NCI-H1048 (cell line): Measurements from ENCODE around the gene ABCC5.
"Not testable (repeated sequence)": the region's sequence is repeated elsewhere in the genome, so short reads cannot be mapped to it uniquely, and the experiment has no call there.

Experiments used
- DNase-seq: peaks from one replicate; lab custom pipeline; 2025; lab: John Stamatoyannopoulos, UW

The ABCC5 gene

DNA sequence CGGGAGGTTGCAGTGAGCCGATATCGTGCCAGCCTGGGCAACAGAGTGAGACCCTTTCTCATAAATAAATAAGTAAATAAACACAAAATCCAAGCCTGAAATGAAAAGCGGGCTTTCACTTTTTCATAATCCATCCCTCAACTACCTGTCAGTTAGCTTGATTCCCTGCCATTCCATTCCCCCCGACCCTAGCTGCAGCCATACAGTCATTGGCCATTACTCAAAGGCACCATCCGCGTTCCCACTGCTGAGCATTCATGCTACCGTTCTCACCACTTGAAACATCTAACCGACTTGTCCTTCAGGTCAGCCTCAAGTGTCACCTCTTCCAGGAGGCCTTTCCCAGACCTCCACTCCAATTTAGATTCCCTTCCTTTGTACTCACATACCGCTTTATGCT, 131.9 kb downstream of the ABCC5 start:
- no peak for DNase-seq

GRCh38 chr3:183884427-183885296, 133.0 kb downstream of the ABCC5 start, which contains the start of gene PARL:
Gene PARL, minus strand, starts transcription at chr3:183884880. Its CDS starts 34 bp downstream, at chr3:183884846.
- DNase-seq, result peak; percentile 86

GRCh38 chr3:183884097-183884426, 133.6 kb downstream of the ABCC5 start:
- no peak for DNase-seq

DNA sequence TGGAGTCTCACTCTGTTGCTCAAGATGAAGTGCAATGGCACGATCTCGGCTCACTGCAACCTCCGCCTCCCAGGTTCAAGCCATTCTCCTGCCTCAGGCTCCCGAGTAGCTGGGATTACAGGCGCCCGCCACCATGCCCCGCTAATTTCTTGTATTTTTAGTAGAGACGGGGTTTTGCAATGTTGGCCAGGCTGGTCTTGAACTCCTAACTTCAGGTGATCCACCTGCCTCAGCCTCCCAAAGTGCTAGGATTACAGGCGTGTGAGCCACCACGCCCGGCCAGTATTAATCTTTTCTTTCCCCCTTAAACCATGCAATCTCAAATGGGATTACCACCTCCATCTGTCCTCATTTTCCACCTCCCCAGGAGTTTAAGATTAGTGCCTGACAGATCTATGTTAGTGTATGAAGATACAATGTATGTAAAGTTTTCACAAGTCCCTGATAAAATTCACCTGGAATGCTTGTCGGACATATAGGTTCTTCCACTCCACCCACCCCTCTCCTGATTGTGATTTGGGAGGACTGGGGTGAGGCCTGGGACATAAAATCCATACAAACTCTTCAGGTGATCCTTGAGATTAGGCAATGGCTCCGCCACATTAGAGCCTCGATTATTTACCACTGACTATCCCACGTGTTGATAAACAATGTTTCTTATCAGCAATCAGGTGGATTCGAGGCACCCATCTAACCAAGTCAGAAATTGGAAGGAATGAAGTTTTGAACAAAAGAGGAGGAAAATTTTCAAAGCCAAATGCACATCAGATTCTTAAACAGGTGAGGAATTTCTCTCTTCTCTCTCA, 134.2 kb downstream of the ABCC5 start:
- no peak for DNase-seq

DNA sequence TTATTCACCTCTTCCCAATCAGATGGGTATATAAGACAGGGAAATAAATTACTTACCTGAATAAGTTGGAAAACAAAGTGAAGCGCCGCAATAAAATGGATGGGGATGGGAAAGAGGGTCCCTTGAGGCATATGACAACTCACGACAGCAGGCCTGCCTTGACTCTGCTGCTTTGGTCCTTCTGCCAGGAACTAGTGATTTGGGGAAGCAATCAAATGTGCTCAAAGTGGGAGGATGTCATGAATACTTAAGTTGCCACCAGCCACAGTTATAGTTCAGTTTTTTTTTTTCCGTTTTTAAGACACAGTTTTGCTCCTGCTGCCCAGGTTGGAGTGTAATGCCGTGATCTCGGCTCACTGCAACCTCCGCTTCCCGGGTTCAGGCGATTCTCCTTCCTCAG, 137.6 kb downstream of the ABCC5 start:
- no peak for DNase-seq

DNA sequence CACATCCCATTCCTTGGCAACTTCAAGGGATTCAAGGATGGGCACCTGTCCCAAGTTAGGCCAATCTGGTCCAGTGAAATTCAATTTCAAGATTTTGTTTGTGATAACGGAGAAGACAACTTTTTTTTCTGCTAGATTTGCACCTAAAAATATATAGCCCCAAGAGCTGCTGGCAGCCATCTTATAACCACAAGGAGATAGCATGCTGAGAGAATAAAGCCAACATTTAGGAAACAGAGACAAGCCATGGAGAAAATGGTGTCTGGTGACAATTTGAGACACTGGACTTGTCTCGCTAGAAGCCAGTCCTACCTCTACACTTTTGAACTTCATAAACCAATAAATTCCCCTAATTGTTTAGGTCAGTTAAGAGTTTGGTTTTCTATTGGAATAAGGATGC, 138.4 kb downstream of the ABCC5 start:
- DNase-seq, result no peak

- no peak for DNase-seq
These were observed 139.6 kb downstream of the ABCC5 start for GRCh38 chr3:183878071-183878470.

GRCh38 chr3:183877227-183877626, 140.5 kb downstream of the ABCC5 start:
- not testable (repeated sequence) for DNase-seq

DNA sequence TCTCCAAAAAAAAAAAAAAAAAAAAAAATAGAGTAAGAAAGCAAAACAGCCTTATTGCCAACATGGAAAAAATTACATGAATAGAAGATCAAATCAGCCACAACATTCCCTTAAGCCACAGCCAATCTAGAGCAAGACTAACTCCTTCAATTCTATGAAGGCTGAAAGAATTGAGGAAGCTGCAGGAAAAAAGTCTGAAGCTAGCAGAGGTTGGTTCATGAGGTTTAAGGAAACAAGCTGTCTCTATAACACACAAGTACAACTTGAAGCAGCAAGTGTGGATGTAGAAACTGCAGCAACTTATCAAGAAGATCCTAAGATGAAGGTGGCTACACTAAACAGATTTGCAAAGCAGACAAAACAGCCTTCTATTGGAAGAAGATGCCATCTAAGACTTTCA, 142.3 kb downstream of the ABCC5 start:
- DNase-seq, result no peak

DNA sequence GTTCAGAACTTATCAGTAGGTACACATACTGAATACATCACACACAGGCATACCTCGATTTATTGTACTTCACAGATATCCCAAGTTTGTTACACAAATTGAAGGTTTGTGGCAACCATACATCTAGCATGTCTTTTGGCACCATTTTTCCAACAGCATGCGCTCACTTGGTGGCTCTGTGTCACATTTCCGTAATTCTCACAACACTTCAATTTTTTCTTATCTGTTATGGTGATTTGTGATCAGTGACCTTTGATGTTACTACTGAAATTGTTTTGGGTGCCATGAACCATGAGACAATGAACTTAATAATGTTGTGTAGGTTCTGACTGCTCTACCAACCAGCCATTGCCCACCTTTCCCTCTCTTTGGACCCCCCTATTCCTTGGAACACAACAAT, 143.8 kb downstream of the ABCC5 start:
- DNase-seq, result no peak

- DNase-seq, result no peak
These were observed 146.1 kb downstream of the ABCC5 start for GRCh38 chr3:183871541-183871940.

- DNase-seq, result no peak
These were observed 147.1 kb downstream of the ABCC5 start for GRCh38 chr3:183870563-183870962.
